ENCODE results near the gene P2RY1.

The P2RY1 gene

DNA sequence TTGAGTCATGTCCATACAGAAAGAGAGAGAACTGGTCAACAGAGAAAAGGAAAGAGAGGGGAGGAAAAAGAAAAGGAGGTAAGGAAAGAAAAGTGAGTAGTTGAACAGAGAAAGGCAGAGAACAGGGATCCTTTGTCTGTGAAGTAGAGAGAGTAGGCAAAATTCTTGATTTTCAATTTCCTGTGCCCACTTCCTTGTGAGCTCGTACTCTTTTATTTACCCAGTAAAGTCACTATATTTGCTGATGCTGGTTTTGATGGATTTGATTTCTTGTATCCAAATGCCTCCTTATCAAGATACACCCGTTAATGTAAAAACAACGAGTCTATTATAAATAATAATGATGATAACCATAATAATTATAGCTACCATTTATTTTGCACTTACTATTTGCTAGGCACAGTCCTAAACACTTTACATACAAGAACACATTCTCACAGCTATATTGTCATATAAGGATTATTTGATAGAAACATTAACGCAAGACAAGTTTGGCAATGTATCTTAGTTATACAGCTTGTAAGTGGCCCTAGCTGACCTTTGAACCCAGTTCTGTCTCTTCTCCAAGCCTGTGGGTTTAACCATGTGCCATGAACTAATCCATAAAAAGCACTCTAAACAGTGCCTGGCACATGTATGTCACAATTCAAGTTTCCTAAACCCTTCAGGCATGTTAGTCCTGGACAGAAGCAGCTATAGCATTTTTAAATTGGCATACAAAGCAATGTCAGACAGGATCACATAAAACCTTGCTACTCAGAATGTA lies 6.7 kb upstream of the P2RY1 start:
- no peak for DNase-seq (ENCODE audit: low read depth in 1 of 2, low spot score in 1 of 2)
- TF ChIP-seq SPI1 (IDR thresholded peaks at IDR 0.05; ENCODE audit: borderline replicate concordance, low read depth), result no peak
- TF ChIP-seq, protein P1, sequence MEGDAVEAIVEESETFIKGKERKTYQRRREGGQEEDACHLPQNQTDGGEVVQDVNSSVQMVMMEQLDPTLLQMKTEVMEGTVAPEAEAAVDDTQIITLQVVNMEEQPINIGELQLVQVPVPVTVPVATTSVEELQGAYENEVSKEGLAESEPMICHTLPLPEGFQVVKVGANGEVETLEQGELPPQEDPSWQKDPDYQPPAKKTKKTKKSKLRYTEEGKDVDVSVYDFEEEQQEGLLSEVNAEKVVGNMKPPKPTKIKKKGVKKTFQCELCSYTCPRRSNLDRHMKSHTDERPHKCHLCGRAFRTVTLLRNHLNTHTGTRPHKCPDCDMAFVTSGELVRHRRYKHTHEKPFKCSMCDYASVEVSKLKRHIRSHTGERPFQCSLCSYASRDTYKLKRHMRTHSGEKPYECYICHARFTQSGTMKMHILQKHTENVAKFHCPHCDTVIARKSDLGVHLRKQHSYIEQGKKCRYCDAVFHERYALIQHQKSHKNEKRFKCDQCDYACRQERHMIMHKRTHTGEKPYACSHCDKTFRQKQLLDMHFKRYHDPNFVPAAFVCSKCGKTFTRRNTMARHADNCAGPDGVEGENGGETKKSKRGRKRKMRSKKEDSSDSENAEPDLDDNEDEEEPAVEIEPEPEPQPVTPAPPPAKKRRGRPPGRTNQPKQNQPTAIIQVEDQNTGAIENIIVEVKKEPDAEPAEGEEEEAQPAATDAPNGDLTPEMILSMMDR (IDR thresholded peaks at IDR 0.05; ENCODE audit: insufficient read depth, low read length), result no peak
- no peak for TF ChIP-seq POLR2AphosphoS5 (IDR thresholded peaks at IDR 0.05; ENCODE audit: low read depth)
- TF ChIP-seq GABPA (IDR thresholded peaks at IDR 0.05; ENCODE audit: low read depth), result no peak
- no peak for TF ChIP-seq REST (IDR thresholded peaks at IDR 0.05; ENCODE audit: insufficient replicate concordance, low read depth)

GRCh38 chr3:152830245-152830644 lies 4.7 kb upstream of the P2RY1 start:
- H3K4me3 ChIP-seq (replicated peaks; ENCODE audit: insufficient read depth, low read length), result no peak overlapping the region
- TF ChIP-seq, protein P1 (IDR thresholded peaks at IDR 0.05; ENCODE audit: insufficient read depth, low read length), result no peak
- TF ChIP-seq REST (IDR thresholded peaks at IDR 0.05; ENCODE audit: insufficient replicate concordance, low read depth) (no peak), GABPA (IDR thresholded peaks at IDR 0.05; ENCODE audit: low read depth) (no peak), POLR2AphosphoS5 (IDR thresholded peaks at IDR 0.05; ENCODE audit: low read depth) (no peak), SPI1 (IDR thresholded peaks at IDR 0.05; ENCODE audit: borderline replicate concordance, low read depth) (no peak)
- DNase-seq (ENCODE audit: low read depth in 1 of 2, low spot score in 1 of 2), result no peak
- H3K27ac ChIP-seq (replicated peaks), result no peak overlapping the region
- H3K27me3 ChIP-seq (ENCODE audit: insufficient read depth, poor library complexity, severe bottlenecking), result no peaks in the 10 kb centered on the region

More for the DNA sequence above, 6.7 kb upstream of the P2RY1 start:
- H3K4me3 ChIP-seq (replicated peaks; ENCODE audit: insufficient read depth, low read length), result no peak overlapping the region
- H3K27me3 ChIP-seq (ENCODE audit: insufficient read depth, poor library complexity, severe bottlenecking), result no peaks in the 10 kb centered on the region
- no peak overlapping the region for H3K27ac ChIP-seq (replicated peaks)

GRCh38 chr3:152832046-152832445 lies 2.9 kb upstream of the P2RY1 start:
- Histone ChIP-seq H3K27me3 (ENCODE audit: insufficient read depth, poor library complexity, severe bottlenecking) (peaks cover 6% of the 10 kb centered on the region), H3K27ac (replicated peaks) (no peak overlapping the region), H3K4me3 (replicated peaks; ENCODE audit: insufficient read depth, low read length) (no peak overlapping the region)
- no peak for DNase-seq (ENCODE audit: low read depth in 1 of 2, low spot score in 1 of 2)
- TF ChIP-seq, protein P1 (IDR thresholded peaks at IDR 0.05; ENCODE audit: insufficient read depth, low read length), result no peak
- TF ChIP-seq GABPA (IDR thresholded peaks at IDR 0.05; ENCODE audit: low read depth), result no peak
- TF ChIP-seq SPI1 (IDR thresholded peaks at IDR 0.05; ENCODE audit: borderline replicate concordance, low read depth), result no peak
- TF ChIP-seq REST (IDR thresholded peaks at IDR 0.05; ENCODE audit: insufficient replicate concordance, low read depth), result no peak
- TF ChIP-seq POLR2AphosphoS5 (IDR thresholded peaks at IDR 0.05; ENCODE audit: low read depth), result no peak

Data from HL-60 (cell line).